Adrenal gland (tissue), 12 donors: ENCODE results near the gene TMEM150C. TPM values are rescaled to one million over a fixed set of nuclear protein-coding genes. Genes with fewer than 3 reads are reported as not detected.
"Not testable (repeated sequence)": the region's sequence is repeated elsewhere in the genome, so short reads cannot be mapped to it uniquely, and the experiment has no call there.

ENCODE experiments used
- DNase-seq, 7 donors: peaks; one replicate each; pipeline ENCODE4 v3.0.0-alpha.2; 2019 to 2020
- H3K27ac ChIP-seq, 5 donors: fragments of 200-600 bp; sonication (generic) in 4 of 5; 1 replicate in 3 of 5; 2 replicates in 2 of 5; pipeline versions ENCODE4 v1.5.1 to v1.8.0; 2016 to 2020; ENCODE audit warnings: mild to moderate bottlenecking in 1 of 5
- H3K27me3 ChIP-seq: fragments of 200-600 bp; 2 replicates; pipeline ENCODE4 v1.8.0; 2021
- H3K36me3 ChIP-seq, 2 donors: fragments of 200-600 bp; replicated peaks in 1 of 2; 1 replicate in 1 of 2; 2 replicates in 1 of 2; pipeline versions ENCODE4 v1.5.1 to v1.8.0; 2018 to 2022
- H3K4me1 ChIP-seq, 2 donors: fragments of 200-600 bp; replicated peaks in 1 of 2; 1 replicate in 1 of 2; 2 replicates in 1 of 2; pipeline versions ENCODE4 v1.5.1 to v1.8.0; 2018 to 2021
- H3K4me3 ChIP-seq, 4 donors: fragments of 200-600 bp; sonication (generic) in 3 of 4; one replicate each; pipeline ENCODE4 v1.5.1; 2016 to 2018
- H3K9me3 ChIP-seq, 3 donors: fragments of 200-600 bp; sonication (generic) in 1 of 3; replicated peaks in 1 of 3; 1 replicate in 2 of 3; 2 replicates in 1 of 3; pipeline versions ENCODE4 v1.5.1 to v1.8.0; 2016 to 2021
- CTCF ChIP-seq, 6 experiments: fragments of 450-650 bp in 4 of 6; fragments of 200-600 bp in 2 of 6; sonication (generic) in 1 of 6; IDR thresholded peaks; 1 replicate in 5 of 6; 2 replicates in 1 of 6; pipeline versions ENCODE4 v1.5.1 to v1.8.0; 2016 to 2021; ENCODE audit warnings: antibody characterized with exemption in 6 of 6, mild to moderate bottlenecking in 2 of 6, moderate library complexity in 1 of 6
- POLR2A ChIP-seq, 2 donors: fragments of 450-650 bp; IDR thresholded peaks; one replicate each; pipeline ENCODE4 v1.6.1; 2017; ENCODE audit warnings: antibody characterized with exemption in 2 of 2, mild to moderate bottlenecking in 2 of 2, moderate library complexity in 1 of 2
- WGBS, 4 donors: extraction: QIAGEN DNeasy Blood & Tissue Kit in 2 of 4; methylation state at CpG; one replicate each; pipeline versions ENCODE4 v1.1.5 to v1.1.7; 2013 to 2017; 5-methylcytosine and 5-hydroxymethylcytosine counted together
- intact Hi-C, 2 donors: fragments of 100-400 bp; cut with DNase I; formaldehyde crosslinking; loops; one replicate each; pipeline versions ENCODE4 v1.14.1 to v1.15.0; 2022 to 2023
- polyA plus RNA-seq, 3 donors: library from polyadenylated mRNA; stranded (reverse); fragments of 200-250 nt in 2 of 3; fragments of 350-450 nt in 1 of 3; fragmentation: Illumina TruSeq in 1 of 3; extraction: RNeasy Lipid Tissue Mini Kit (QIAGEN cat#74804) in 1 of 3; gene quantifications; one replicate each; pipeline ENCODE4 v1.2.3, GENCODE V29; 2013 to 2014
- total RNA-seq, 9 donors: library from RNA; depleted of rRNA in 4 of 9; stranded (reverse); fragments of >200 nt in 4 of 9; fragments of 120-200 nt in 1 of 9; fragmentation: NEBNext Ultra II Directional in 1 of 9; extraction: Animal tissue kit (Norgen Biotek cat#: 25700) in 1 of 9; gene quantifications; one replicate each; pipeline versions ENCODE4 v1.1.0 to v1.2.4, GENCODE V29; 2013 to 2023
- donor health status: healthy with polysubstance abuse.
- donor health status: Bipolar disorder and iron deficiency.
- donor health status: DM: yes; HTN: yes; CAD: no.
- donor health status: DM: no; HTN: no; CAD: no.
- donor health status: DM: no; HTN: no; CAD: no.
- donor health status: DM: yes; HTN: yes; CAD: no.

The TMEM150C gene
- total and polyA plus RNA-seq, 12 donors, result 8.0 to 254 (median 76.0) TPM

- Histone ChIP-seq H3K4me1 (peaks cover 0 to 4% of the 10 kb centered on the region in 2 donors), H3K27ac (no peak overlapping the region), H3K27me3 (no peaks in the 10 kb centered on the region), H3K4me3 (no peak overlapping the region), H3K36me3 (no peaks in the 10 kb centered on the region), H3K9me3 (no peaks in the 10 kb centered on the region)
- intact Hi-C loops, result no loop called here
- 91 to 97% (median 93%) methylated on average over 3 of the region's 3 CpGs for WGBS, 4 donors
- DNase-seq, result no peak
- TF ChIP-seq POLR2A (IDR thresholded peaks at IDR 0.05) (no peak), CTCF (IDR thresholded peaks at IDR 0.05) (no peak)
Observed at GRCh38 chr4:82553020-82553419, 8.8 kb downstream of the TMEM150C start.

GRCh38 chr4:82551734-82552133 is 10.1 kb downstream of the TMEM150C start:
- no peak overlapping the region for H3K27ac ChIP-seq
- intact Hi-C loops, result no loop called here
- H3K4me3 ChIP-seq, result no peak overlapping the region
- TF ChIP-seq CTCF (IDR thresholded peaks at IDR 0.05) (no peak), POLR2A (IDR thresholded peaks at IDR 0.05) (no peak)
- no peak for DNase-seq
- H3K4me1 ChIP-seq, result peaks cover 0 to 4% of the 10 kb centered on the region in 2 donors
- no peaks in the 10 kb centered on the region for H3K27me3 ChIP-seq
- no peaks in the 10 kb centered on the region for H3K36me3 ChIP-seq
- no peaks in the 10 kb centered on the region for H3K9me3 ChIP-seq
- WGBS, 4 donors, result 70 to 98% (median 90%) methylated on average over 2 of the region's 2 CpGs

- H3K27me3 ChIP-seq, H3K27ac ChIP-seq, H3K4me1 ChIP-seq, H3K9me3 ChIP-seq, DNase-seq, intact Hi-C loops, H3K36me3 ChIP-seq, H3K4me3 ChIP-seq: not testable (repeated sequence)
- WGBS, 4 donors, result 92 to 98% (median 96%) methylated on average over 3 of the region's 3 CpGs
Observed at GRCh38 chr4:82547850-82548249, 13.9 kb downstream of the TMEM150C start.

GRCh38 chr4:82543131-82543530 is 18.7 kb downstream of the TMEM150C start:
- 92 to 100% (median 95%) methylated on average over 1 of the region's 1 CpG for WGBS, 4 donors
- DNase-seq, result no peak
- Histone ChIP-seq H3K4me1 (no peaks in the 10 kb centered on the region), H3K27ac (no peak overlapping the region), H3K36me3 (no peaks in the 10 kb centered on the region), H3K9me3 (no peaks in the 10 kb centered on the region), H3K4me3 (no peak overlapping the region), H3K27me3 (no peaks in the 10 kb centered on the region)
- intact Hi-C loops, result no loop called here
- TF ChIP-seq CTCF (IDR thresholded peaks at IDR 0.05) (no peak), POLR2A (IDR thresholded peaks at IDR 0.05) (no peak)

GRCh38 chr4:82542642-82543041 is 19.1 kb downstream of the TMEM150C start:
- no peaks in the 10 kb centered on the region for H3K4me1 ChIP-seq
- no peak overlapping the region for H3K4me3 ChIP-seq
- no peaks in the 10 kb centered on the region for H3K27me3 ChIP-seq
- TF ChIP-seq POLR2A (IDR thresholded peaks at IDR 0.05) (no peak), CTCF (IDR thresholded peaks at IDR 0.05) (no peak)
- WGBS, 4 donors, result 81 to 95% (median 90%) methylated on average over 3 of the region's 3 CpGs
- no peak overlapping the region for H3K27ac ChIP-seq
- intact Hi-C loops, result no loop called here
- DNase-seq, result no peak
- no peaks in the 10 kb centered on the region for H3K36me3 ChIP-seq
- H3K9me3 ChIP-seq, result no peaks in the 10 kb centered on the region
